ENCODE measurements around the gene IDUA.

IDUA gene

GRCh38 chr4:1012034-1012739 is 25.3 kb downstream of the IDUA start:
- peak overlapping the region; percentile 76 for H3K4me2 ChIP-seq (ENCODE audit: low read length, poor library complexity, severe bottlenecking)
- H3K18ac ChIP-seq (ENCODE audit: low read depth in 1 of 2, low read length in 2 of 2): peak overlapping the region; percentile 44 to 77
- peak overlapping the region; percentile 92 for H2BK120ac ChIP-seq (ENCODE audit: low read depth, low read length)
- H2AFZ ChIP-seq (ENCODE audit: low read depth, low read length): no peak overlapping the region
- no peak overlapping the region for H4K91ac ChIP-seq (ENCODE audit: low read length)
- H3K9ac ChIP-seq (ENCODE audit: low read length): peak overlapping the region; percentile 65
- H3K4me3 ChIP-seq (ENCODE audit: insufficient read depth in 1 of 2, low read depth in 1 of 2, low read length in 2 of 2): peak overlapping the region; percentile 73 to 75
- no peak overlapping the region for H4K8ac ChIP-seq (ENCODE audit: low read length)
- H2AK5ac ChIP-seq (ENCODE audit: low read length, severe bottlenecking): no peak overlapping the region
- H3K4ac ChIP-seq (ENCODE audit: low read depth in 1 of 2, low read length in 2 of 2): no peak overlapping the region
- WGBS: 7% methylated on average over 50 of the region's 69 CpGs
- peak overlapping the region; percentile 45 for H2BK15ac ChIP-seq (ENCODE audit: low read depth, poor library complexity, severe bottlenecking)
- no peak overlapping the region for H2BK5ac ChIP-seq (ENCODE audit: low read depth, low read length, poor library complexity, severe bottlenecking)
- peaks cover 42% of the 10 kb centered on the region for H3K79me1 ChIP-seq (replicated peaks; ENCODE audit: low read length, poor library complexity, severe bottlenecking)
- DNase-seq: peak; percentile 35
- H3K4me1 ChIP-seq (ENCODE audit: control insufficient read depth, insufficient read depth, low read depth, low read length): peaks cover 59% of the 10 kb centered on the region
- peaks cover 18 to 19% of the 10 kb centered on the region in 2 experiments for H3K27me3 ChIP-seq (ENCODE audit: control insufficient read depth in 1 of 2, insufficient read depth in 1 of 2, low read length in 2 of 2)
- H3K14ac ChIP-seq (ENCODE audit: low read length in 2 of 2): no peak overlapping the region
- H2BK12ac ChIP-seq (ENCODE audit: low read length in 2 of 2): peak overlapping the region in 1 of 2 experiments; percentile 6
- no peak overlapping the region for H3K27ac ChIP-seq (ENCODE audit: low read length, poor library complexity, severe bottlenecking)
- H3K36me3 ChIP-seq (ENCODE audit: control insufficient read depth in 1 of 2, insufficient read depth in 2 of 2, low read depth in 1 of 2, low read length in 2 of 2): peaks cover 3 to 49% of the 10 kb centered on the region in 2 experiments
- no peak overlapping the region for H3K23ac ChIP-seq (ENCODE audit: low read length in 2 of 2)
- no peaks in the 10 kb centered on the region for H3K9me3 ChIP-seq (ENCODE audit: control insufficient read depth, low read length)

- Histone ChIP-seq H4K8ac (ENCODE audit: low read length) (no peak overlapping the region), H3K4me1 (ENCODE audit: control insufficient read depth, insufficient read depth, low read depth, low read length) (peaks cover 69% of the 10 kb centered on the region), H2BK5ac (ENCODE audit: low read depth, low read length, poor library complexity, severe bottlenecking) (no peak overlapping the region), H3K9ac (ENCODE audit: low read length) (no peak overlapping the region), H3K36me3 (ENCODE audit: control insufficient read depth in 1 of 2, insufficient read depth in 2 of 2, low read depth in 1 of 2, low read length in 2 of 2) (peaks cover 3 to 55% of the 10 kb centered on the region in 2 experiments), H3K27ac (ENCODE audit: low read length, poor library complexity, severe bottlenecking) (no peak overlapping the region), H3K9me3 (ENCODE audit: control insufficient read depth, low read length) (no peaks in the 10 kb centered on the region), H2BK15ac (ENCODE audit: low read depth, poor library complexity, severe bottlenecking) (no peak overlapping the region), H2BK120ac (ENCODE audit: low read depth, low read length) (no peak overlapping the region), H3K4me3 (ENCODE audit: insufficient read depth in 1 of 2, low read depth in 1 of 2, low read length in 2 of 2) (no peak overlapping the region), H2AK5ac (ENCODE audit: low read length, severe bottlenecking) (no peak overlapping the region), H3K4me2 (ENCODE audit: low read length, poor library complexity, severe bottlenecking) (no peak overlapping the region), H3K14ac (ENCODE audit: low read length in 2 of 2) (no peak overlapping the region), H4K91ac (ENCODE audit: low read length) (no peak overlapping the region), H3K18ac (ENCODE audit: low read depth in 1 of 2, low read length in 2 of 2) (no peak overlapping the region), H3K27me3 (ENCODE audit: control insufficient read depth in 1 of 2, insufficient read depth in 1 of 2, low read length in 2 of 2) (peaks cover 7% of the 10 kb centered on the region in 2 experiments), H3K23ac (ENCODE audit: low read length in 2 of 2) (peak overlapping the region in 1 of 2 experiments; percentile 35), H2BK12ac (ENCODE audit: low read length in 2 of 2) (peak overlapping the region in 1 of 2 experiments; percentile 15), H2AFZ (ENCODE audit: low read depth, low read length) (no peak overlapping the region), H3K4ac (ENCODE audit: low read depth in 1 of 2, low read length in 2 of 2) (no peak overlapping the region), H3K79me1 (replicated peaks; ENCODE audit: low read length, poor library complexity, severe bottlenecking) (peaks cover 46% of the 10 kb centered on the region)
- WGBS: 96% methylated on average over 42 of the region's 43 CpGs
- no peak for DNase-seq
Measured at GRCh38 chr4:1013225-1014073, 26.6 kb downstream of the IDUA start.

- Histone ChIP-seq H3K4me3 (ENCODE audit: insufficient read depth in 1 of 2, low read depth in 1 of 2, low read length in 2 of 2) (no peak overlapping the region), H3K14ac (ENCODE audit: low read length in 2 of 2) (peak overlapping the region in 1 of 2 experiments; percentile 1), H3K79me1 (replicated peaks; ENCODE audit: low read length, poor library complexity, severe bottlenecking) (peaks cover 54% of the 10 kb centered on the region), H2AK5ac (ENCODE audit: low read length, severe bottlenecking) (no peak overlapping the region), H3K36me3 (ENCODE audit: control insufficient read depth in 1 of 2, insufficient read depth in 2 of 2, low read depth in 1 of 2, low read length in 2 of 2) (peaks cover 3 to 55% of the 10 kb centered on the region in 2 experiments), H3K9me3 (ENCODE audit: control insufficient read depth, low read length) (no peaks in the 10 kb centered on the region), H3K23ac (ENCODE audit: low read length in 2 of 2) (peak overlapping the region in 1 of 2 experiments; percentile 38), H2BK120ac (ENCODE audit: low read depth, low read length) (no peak overlapping the region), H2BK12ac (ENCODE audit: low read length in 2 of 2) (no peak overlapping the region), H2BK15ac (ENCODE audit: low read depth, poor library complexity, severe bottlenecking) (no peak overlapping the region), H3K18ac (ENCODE audit: low read depth in 1 of 2, low read length in 2 of 2) (no peak overlapping the region), H4K91ac (ENCODE audit: low read length) (no peak overlapping the region), H3K9ac (ENCODE audit: low read length) (no peak overlapping the region), H4K8ac (ENCODE audit: low read length) (peak overlapping the region; percentile 16), H3K4ac (ENCODE audit: low read depth in 1 of 2, low read length in 2 of 2) (no peak overlapping the region), H2BK5ac (ENCODE audit: low read depth, low read length, poor library complexity, severe bottlenecking) (no peak overlapping the region), H3K27ac (ENCODE audit: low read length, poor library complexity, severe bottlenecking) (no peak overlapping the region), H2AFZ (ENCODE audit: low read depth, low read length) (no peak overlapping the region), H3K4me2 (ENCODE audit: low read length, poor library complexity, severe bottlenecking) (no peak overlapping the region), H3K27me3 (ENCODE audit: control insufficient read depth in 1 of 2, insufficient read depth in 1 of 2, low read length in 2 of 2) (no peaks in the 10 kb centered on the region), H3K4me1 (ENCODE audit: control insufficient read depth, insufficient read depth, low read depth, low read length) (peaks cover 71% of the 10 kb centered on the region)
- whole genome bisulfite sequencing: 89% methylated on average over 34 of the region's 36 CpGs
- DNase-seq: no peak
Measured at GRCh38 chr4:1014291-1015167, 27.7 kb downstream of the IDUA start.

All from mesenchymal stem cell (in vitro differentiated cells and primary cell).